Esophagus muscularis mucosa (tissue), 4 donors: Measurements from ENCODE around the gene FAM72D.
"Not testable (repeated sequence)": the region's sequence is repeated elsewhere in the genome, so short reads cannot be mapped to it uniquely, and the experiment has no call there.

Experiments used
- EP300 ChIP-seq: sonication (generic); formaldehyde crosslinking; IDR thresholded peaks from one replicate; pipeline ENCODE4 v1.6.1; 2017; ENCODE audit warnings: antibody characterized with exemption
- POLR2A ChIP-seq: fragments of 450-650 bp; IDR thresholded peaks from one replicate; pipeline ENCODE4 v1.6.1; 2017; ENCODE audit warnings: antibody characterized with exemption, moderate library complexity, mild to moderate bottlenecking, low read depth
- TF ChIP-seq, protein P1 (sequence below), 3 experiments: fragments of 200-600 bp in 2 of 3; fragments of 450-650 bp in 1 of 3; sonication (generic) in 2 of 3; IDR thresholded peaks; one replicate each; pipeline ENCODE4 v1.5.1; 2017 to 2019; ENCODE audit warnings: antibody characterized with exemption in 3 of 3, mild to moderate bottlenecking in 2 of 3, moderate library complexity in 1 of 3

DNA sequence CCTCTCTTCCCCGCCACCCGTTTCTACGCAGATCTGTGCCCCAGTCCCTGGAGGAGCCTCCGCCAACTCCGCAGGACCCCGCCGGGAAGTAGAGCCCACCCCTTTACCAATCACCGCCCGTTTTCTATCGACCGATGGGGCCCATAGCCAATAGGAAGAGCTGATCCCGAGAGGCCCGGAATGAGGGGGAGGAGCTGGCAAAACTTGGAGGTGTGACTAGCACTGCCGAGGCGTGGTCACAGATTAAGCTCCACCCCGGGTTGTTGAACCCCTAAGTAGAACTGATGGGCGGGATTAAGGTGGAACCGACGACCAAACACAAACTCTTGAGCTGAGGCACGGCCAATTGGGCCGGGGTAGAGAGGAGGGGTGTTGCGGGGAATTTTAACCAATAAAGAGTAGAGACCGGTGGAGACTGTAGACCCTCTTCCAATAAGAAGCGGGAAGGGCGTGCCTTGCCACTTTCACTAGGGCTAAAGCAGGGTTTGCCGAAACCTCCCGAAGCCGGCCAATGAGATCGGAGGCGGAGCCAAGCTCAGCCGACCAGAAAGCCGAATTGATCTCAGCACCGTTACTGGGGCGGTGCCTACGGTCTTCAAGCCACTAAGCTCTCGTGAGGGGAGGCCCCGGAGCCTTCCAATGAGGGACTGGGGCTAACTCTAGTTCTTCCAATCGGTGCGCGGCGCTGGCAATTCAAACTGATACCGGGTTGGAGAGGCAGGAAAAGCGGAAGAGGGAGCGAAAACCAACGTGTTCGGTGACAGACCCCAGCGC lies at the start of gene FAM72D, which contains the start of gene SRGAP2B:
- TF ChIP-seq, protein P1, sequence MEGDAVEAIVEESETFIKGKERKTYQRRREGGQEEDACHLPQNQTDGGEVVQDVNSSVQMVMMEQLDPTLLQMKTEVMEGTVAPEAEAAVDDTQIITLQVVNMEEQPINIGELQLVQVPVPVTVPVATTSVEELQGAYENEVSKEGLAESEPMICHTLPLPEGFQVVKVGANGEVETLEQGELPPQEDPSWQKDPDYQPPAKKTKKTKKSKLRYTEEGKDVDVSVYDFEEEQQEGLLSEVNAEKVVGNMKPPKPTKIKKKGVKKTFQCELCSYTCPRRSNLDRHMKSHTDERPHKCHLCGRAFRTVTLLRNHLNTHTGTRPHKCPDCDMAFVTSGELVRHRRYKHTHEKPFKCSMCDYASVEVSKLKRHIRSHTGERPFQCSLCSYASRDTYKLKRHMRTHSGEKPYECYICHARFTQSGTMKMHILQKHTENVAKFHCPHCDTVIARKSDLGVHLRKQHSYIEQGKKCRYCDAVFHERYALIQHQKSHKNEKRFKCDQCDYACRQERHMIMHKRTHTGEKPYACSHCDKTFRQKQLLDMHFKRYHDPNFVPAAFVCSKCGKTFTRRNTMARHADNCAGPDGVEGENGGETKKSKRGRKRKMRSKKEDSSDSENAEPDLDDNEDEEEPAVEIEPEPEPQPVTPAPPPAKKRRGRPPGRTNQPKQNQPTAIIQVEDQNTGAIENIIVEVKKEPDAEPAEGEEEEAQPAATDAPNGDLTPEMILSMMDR (IDR thresholded peaks at IDR 0.05) = not testable (repeated sequence)
- not testable (repeated sequence) for TF ChIP-seq EP300, POLR2A
